ENCODE results near the gene ADORA2B.

GRCh38 chr17:15921640-15922039 lies 23.3 kb upstream of the ADORA2B start:
- TF ChIP-seq CTCF (IDR thresholded peaks at IDR 0.05; ENCODE audit: low read depth, low read length, poor library complexity, severe bottlenecking), result no peak
- no peak for TF ChIP-seq EZH2phosphoT487 (IDR thresholded peaks at IDR 0.05; ENCODE audit: borderline replicate concordance, low read length)
